Endothelial cell of umbilical vein (primary cell): ENCODE data around the gene NRXN3. TPM values are rescaled to one million over a fixed set of nuclear protein-coding genes. Genes with fewer than 3 reads are reported as not detected.

Source experiments
- BruUV-seq: library from RNA; stranded (reverse); fragments of 400-500 nt; replicated peaks from 2 replicates; lab custom pipeline; 2021; lab: Mats Ljungman, UMichigan
- CTCF ChIA-PET: fragments of 300-600, 350-600 bp; sonication (Branson Sonifier 250); formaldehyde crosslinking; loops from one replicate; lab custom pipeline; 2021; ENCODE audit warnings: antibody characterized with exemption, inconsistent platforms; lab: Charles Lee
- POLR2A ChIA-PET: fragments of 300-600, 350-600 bp; sonication (Branson Sonifier 250); formaldehyde crosslinking; loops from one replicate; lab custom pipeline; 2021; ENCODE audit warnings: antibody characterized with exemption, inconsistent platforms; lab: Charles Lee
- DNase-seq: peaks from one replicate; pipeline ENCODE4 v3.0.0-alpha.2; 2011; ENCODE audit warnings: low read depth, low spot score
- FAIRE-seq: peaks from 2 replicates; lab custom pipeline; 2011; peaks lifted over from hg19 to GRCh38; lab: Jason Lieb, UNC
- H2AFZ ChIP-seq: 2 replicates; pipeline ENCODE4 v1.6.0; 2012; ENCODE audit warnings: low read depth, low read length, control low read depth, inconsistent platforms
- H3K27ac ChIP-seq: 2 replicates; pipeline ENCODE4 v1.5.1; 2011; ENCODE audit warnings: low read depth, mild to moderate bottlenecking, control low read depth, low read length, moderate library complexity; ENCODE audit not compliant: insufficient read depth
- H3K27me3 ChIP-seq, 2 experiments: 2 replicates each; pipeline versions ENCODE4 v1.6.0 to v1.6.1; 2011; ENCODE audit warnings: low read length in 2 of 2, mixed read lengths in 1 of 2; ENCODE audit not compliant: control insufficient read depth in 2 of 2, insufficient read depth in 2 of 2
- H3K36me3 ChIP-seq, 2 experiments: 2 replicates in 1 of 2; 3 replicates in 1 of 2; pipeline ENCODE4 v1.5.1; 2011; ENCODE audit warnings: low read length in 2 of 2, mild to moderate bottlenecking in 1 of 2, moderate library complexity in 1 of 2; ENCODE audit not compliant: control insufficient read depth in 2 of 2, insufficient read depth in 2 of 2; ENCODE audit errors: extremely low read depth in 1 of 2
- H3K4me1 ChIP-seq: 3 replicates; pipeline ENCODE4 v1.5.1; 2011; ENCODE audit warnings: mild to moderate bottlenecking, low read length; ENCODE audit not compliant: control insufficient read depth, insufficient read depth; ENCODE audit errors: extremely low read depth
- H3K4me2 ChIP-seq: 2 replicates; pipeline ENCODE4 v1.6.1; 2011; ENCODE audit warnings: low read length, control low read depth, mixed read lengths; ENCODE audit not compliant: insufficient read depth
- H3K4me3 ChIP-seq, 3 experiments: fragments of 200-600 bp in 1 of 3; sonication (generic), shearing (Covaris generic) in 1 of 3; replicated peaks in 1 of 3; 2 replicates each; pipeline ENCODE4 v1.5.1; 2011 to 2016; ENCODE audit warnings: control low read depth in 3 of 3, low read length in 3 of 3, mild to moderate bottlenecking in 2 of 3, inconsistent platforms in 1 of 3, low read depth in 1 of 3, moderate library complexity in 1 of 3; ENCODE audit not compliant: insufficient read depth in 1 of 3
- H3K79me2 ChIP-seq: 2 replicates; pipeline ENCODE4 v1.6.0; 2012; ENCODE audit warnings: low read length, inconsistent platforms; ENCODE audit not compliant: control insufficient read depth, insufficient read depth
- H3K9ac ChIP-seq: replicated peaks from 2 replicates; pipeline ENCODE3; 2011; ENCODE audit warnings: low read length, control low read depth; ENCODE audit not compliant: insufficient read depth; ENCODE audit errors: extremely low read depth
- H3K9me1 ChIP-seq: replicated peaks from 3 replicates; pipeline ENCODE4 v1.6.0; 2011; ENCODE audit warnings: mild to moderate bottlenecking, low read length; ENCODE audit not compliant: control insufficient read depth, insufficient read depth; ENCODE audit errors: extremely low read depth
- H3K9me3 ChIP-seq: replicated peaks from 2 replicates; pipeline ENCODE4 v1.5.1; 2012; ENCODE audit warnings: low read length, inconsistent platforms; ENCODE audit not compliant: control insufficient read depth, insufficient read depth
- H4K20me1 ChIP-seq: replicated peaks from 2 replicates; pipeline ENCODE3; 2011; ENCODE audit warnings: mild to moderate bottlenecking, low read length; ENCODE audit not compliant: control insufficient read depth, insufficient read depth; ENCODE audit errors: extremely low read depth
- CTCF ChIP-seq, 2 donors: IDR thresholded peaks; 1 replicate in 1 of 2; 2 replicates in 1 of 2; pipeline ENCODE4 v1.5.1; 2011; ENCODE audit warnings: low read length in 2 of 2, mild to moderate bottlenecking in 2 of 2, moderate library complexity in 2 of 2, control low read depth in 1 of 2, inconsistent platforms in 1 of 2, low read depth in 1 of 2; ENCODE audit not compliant: insufficient read depth in 1 of 2; ENCODE audit errors: extremely low read depth in 1 of 2
- EZH2 ChIP-seq: IDR thresholded peaks from 2 replicates; pipeline ENCODE4 v1.6.1; 2012; ENCODE audit warnings: borderline replicate concordance, low read depth, mild to moderate bottlenecking, moderate library complexity, low read length, inconsistent platforms; ENCODE audit not compliant: severe bottlenecking
- FOS ChIP-seq: IDR thresholded peaks from 2 replicates; pipeline ENCODE4 v1.6.1; 2011; ENCODE audit warnings: mild to moderate bottlenecking, low read length, moderate library complexity, borderline replicate concordance; ENCODE audit not compliant: insufficient read depth
- GATA2 ChIP-seq: IDR thresholded peaks from 2 replicates; pipeline ENCODE4 v1.7.0; 2011; ENCODE audit warnings: low read depth, mild to moderate bottlenecking, moderate library complexity, mixed read lengths, low read length; ENCODE audit not compliant: insufficient read length, insufficient read depth
- JUN ChIP-seq: IDR thresholded peaks from 2 replicates; pipeline ENCODE4 v1.6.1; 2011; ENCODE audit warnings: borderline replicate concordance, low read depth; ENCODE audit not compliant: insufficient read length, insufficient read depth
- MAX ChIP-seq: IDR thresholded peaks from 2 replicates; pipeline ENCODE4 v1.6.1; 2011; ENCODE audit not compliant: insufficient read depth, insufficient read length
- POLR2A ChIP-seq: IDR thresholded peaks from 2 replicates; pipeline ENCODE4 v1.6.1; 2012; ENCODE audit warnings: low read depth, mild to moderate bottlenecking, control low read depth, low read length
- POLR2AphosphoS5 ChIP-seq: IDR thresholded peaks from 2 replicates; pipeline ENCODE4 v1.6.1; 2012; ENCODE audit warnings: low read depth, mild to moderate bottlenecking, control low read depth, low read length, moderate library complexity; ENCODE audit not compliant: insufficient read depth
- dilution Hi-C: fragments of 300-500 bp; cut with MboI; formaldehyde crosslinking; loops from one replicate; pipeline ENCODE4 v1.15.0; 2019; ENCODE audit warnings: low sequenced_read_pairs; ENCODE audit not compliant: extremely low pct_ligation_motif_present
- intact Hi-C: fragments of 100-400 bp; cut with micrococcal nuclease; formaldehyde crosslinking; loops from one replicate; pipeline ENCODE4 v1.10.0; 2022
- polyA plus RNA-seq, 4 experiments: library from polyadenylated mRNA; depleted of rRNA in 3 of 4; stranded (reverse) in 3 of 4; unstranded in 1 of 4; fragments of >200 nt; gene quantifications; 2 replicates each; pipeline versions ENCODE4 v1.2.1 to v1.2.3, GENCODE V29; 2011 to 2012; ENCODE audit warnings: missing spikeins in 1 of 4
- total RNA-seq: library from RNA; stranded (reverse); gene quantifications from 2 replicates; pipeline ENCODE4 v1.2.3, GENCODE V29; 2021

Gene NRXN3
- total and polyA plus RNA-seq, 2 donors (not counting 3 experiments of a cell fraction or from before 2014, with no cell fraction given), result 0.72 to 4.2 TPM

GRCh38 chr14:79417961-79418360, 1247.8 kb downstream of the NRXN3 start:
- Histone ChIP-seq H4K20me1 (no peaks in the 10 kb centered on the region), H3K4me2 (no peak overlapping the region), H3K79me2 (no peaks in the 10 kb centered on the region), H3K27me3 (no peaks in the 10 kb centered on the region), H3K4me1 (peaks cover 5% of the 10 kb centered on the region), H3K27ac (no peak overlapping the region), H2AFZ (no peak overlapping the region), H3K9me3 (no peaks in the 10 kb centered on the region), H3K9me1 (no peaks in the 10 kb centered on the region), H3K36me3 (no peaks in the 10 kb centered on the region), H3K4me3 (no peak overlapping the region), H3K9ac (no peak overlapping the region)
- CTCF ChIA-PET, result interaction anchor here (0.7 kb wide), 1 partner anchor 8 kb away, joined by 4 read pairs; no protein-coding TSS in a partner anchor
- no peak for FAIRE-seq
- dilution Hi-C loops, result no loop called here
- TF ChIP-seq GATA2 (peak; percentile 13), EZH2 (no peak), FOS (peak; percentile 63)
- BruUV-seq, result no TSS peak
- peak; percentile 13 for DNase-seq
- POLR2A ChIA-PET, result no interaction called here
- intact Hi-C loops, result no loop called here

DNA sequence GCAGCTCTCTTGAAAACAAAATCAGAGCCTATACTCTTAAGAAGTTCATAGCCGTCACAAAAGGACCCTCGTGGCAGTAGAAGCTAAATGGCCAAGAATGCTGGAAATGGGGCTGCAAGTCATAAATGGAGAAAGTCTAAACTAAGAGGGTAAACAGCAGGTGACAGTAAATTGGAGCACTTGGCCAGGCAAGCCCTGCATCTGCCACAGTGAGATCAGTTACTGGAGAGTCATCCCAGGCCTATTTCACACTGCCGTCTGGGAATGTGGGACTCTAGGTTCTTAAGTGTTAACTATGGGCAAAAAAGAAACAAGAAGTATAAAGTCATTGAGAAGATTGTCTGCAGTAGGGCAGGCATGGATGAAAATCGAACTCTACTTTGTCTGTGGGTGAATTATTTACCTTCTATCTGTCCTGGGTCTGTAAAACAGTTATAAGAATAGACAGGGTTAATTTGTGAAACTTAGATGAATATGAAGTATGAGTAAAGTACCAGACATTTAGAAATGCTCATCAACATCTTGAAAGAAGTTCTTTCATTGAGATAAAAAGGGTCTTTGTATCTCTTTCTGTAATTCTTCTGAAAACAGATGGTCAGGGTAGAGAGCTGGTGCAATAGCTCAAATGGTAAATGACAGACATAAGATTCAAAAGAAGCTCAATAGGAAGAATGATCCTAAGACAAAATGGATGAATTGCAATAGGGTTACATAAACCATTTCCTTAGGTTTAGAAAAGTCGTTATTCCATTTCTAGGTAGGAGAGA, 1248.7 kb downstream of the NRXN3 start:
- Histone ChIP-seq H3K4me1 (peaks cover 5% of the 10 kb centered on the region), H3K4me3 (no peak overlapping the region), H3K27me3 (no peaks in the 10 kb centered on the region), H4K20me1 (no peaks in the 10 kb centered on the region), H3K9me1 (no peaks in the 10 kb centered on the region), H2AFZ (no peak overlapping the region), H3K27ac (no peak overlapping the region), H3K36me3 (no peaks in the 10 kb centered on the region), H3K9ac (no peak overlapping the region), H3K9me3 (no peaks in the 10 kb centered on the region), H3K79me2 (no peaks in the 10 kb centered on the region), H3K4me2 (no peak overlapping the region)
- BruUV-seq, result no TSS peak
- POLR2A ChIA-PET, result no interaction called here
- TF ChIP-seq POLR2A (no peak), POLR2AphosphoS5 (no peak), CTCF (IDR thresholded peaks at IDR 0.05; ENCODE audit: extremely low read depth in 1 of 2, insufficient read depth in 1 of 2, low read depth in 1 of 2, low read length in 2 of 2) (no peak), MAX (no peak), JUN (no peak)
- intact Hi-C loops, result no loop called here
- no peak for DNase-seq
- CTCF ChIA-PET, result interaction anchor here (0.7 to 1.5 kb wide), 2 partner anchors 9 to 11 kb away, joined by 4 read pairs; no protein-coding TSS in a partner anchor
- FAIRE-seq, result no peak
- dilution Hi-C loops, result no loop called here
